ENCODE results near the gene CHP1. TPM values are rescaled to one million over a fixed set of nuclear protein-coding genes. Genes with fewer than 3 reads are reported as not detected.

The CHP1 gene
- total RNA-seq, 4 donors from 2014 or later, result 115 to 241 (median 160) TPM

DNA sequence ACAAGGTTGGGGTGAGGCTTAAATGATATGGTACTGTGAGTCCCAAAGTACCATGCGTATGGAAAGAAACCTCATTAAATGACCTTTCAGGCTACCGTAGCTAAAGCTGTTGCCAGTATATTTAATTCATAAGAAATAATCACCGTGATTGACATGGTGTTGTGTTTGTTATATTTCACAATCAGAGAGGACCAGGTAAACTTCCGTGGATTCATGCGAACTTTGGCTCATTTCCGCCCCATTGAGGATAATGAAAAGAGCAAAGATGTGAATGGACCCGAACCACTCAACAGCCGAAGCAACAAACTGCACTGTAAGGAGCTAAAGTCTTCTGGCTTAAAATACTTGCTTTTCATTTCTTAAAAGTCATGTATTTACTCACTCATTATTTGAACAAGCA is 31.5 kb downstream of the CHP1 start:
- H3K4me3 ChIP-seq, result no peak overlapping the region
- intact Hi-C loops (cut with DNase I), result no loop called here
- H3K27ac ChIP-seq, result peak overlapping the region in 1 of 4 donors; percentile 60
- peaks cover 0 to 89% (median 9%) of the 10 kb centered on the region in 3 donors for H3K36me3 ChIP-seq
- no peaks in the 10 kb centered on the region for H3K9me3 ChIP-seq
- H3K27me3 ChIP-seq, result no peaks in the 10 kb centered on the region
- WGBS, 2 donors, result 90 to 94% methylated on average over 8 of the region's 8 CpGs
- no peak for TF ChIP-seq POLR2A (IDR thresholded peaks at IDR 0.05)
- TF ChIP-seq, protein P1, sequence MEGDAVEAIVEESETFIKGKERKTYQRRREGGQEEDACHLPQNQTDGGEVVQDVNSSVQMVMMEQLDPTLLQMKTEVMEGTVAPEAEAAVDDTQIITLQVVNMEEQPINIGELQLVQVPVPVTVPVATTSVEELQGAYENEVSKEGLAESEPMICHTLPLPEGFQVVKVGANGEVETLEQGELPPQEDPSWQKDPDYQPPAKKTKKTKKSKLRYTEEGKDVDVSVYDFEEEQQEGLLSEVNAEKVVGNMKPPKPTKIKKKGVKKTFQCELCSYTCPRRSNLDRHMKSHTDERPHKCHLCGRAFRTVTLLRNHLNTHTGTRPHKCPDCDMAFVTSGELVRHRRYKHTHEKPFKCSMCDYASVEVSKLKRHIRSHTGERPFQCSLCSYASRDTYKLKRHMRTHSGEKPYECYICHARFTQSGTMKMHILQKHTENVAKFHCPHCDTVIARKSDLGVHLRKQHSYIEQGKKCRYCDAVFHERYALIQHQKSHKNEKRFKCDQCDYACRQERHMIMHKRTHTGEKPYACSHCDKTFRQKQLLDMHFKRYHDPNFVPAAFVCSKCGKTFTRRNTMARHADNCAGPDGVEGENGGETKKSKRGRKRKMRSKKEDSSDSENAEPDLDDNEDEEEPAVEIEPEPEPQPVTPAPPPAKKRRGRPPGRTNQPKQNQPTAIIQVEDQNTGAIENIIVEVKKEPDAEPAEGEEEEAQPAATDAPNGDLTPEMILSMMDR (IDR thresholded peaks at IDR 0.05), result no peak
- no peak for DNase-seq
- H3K4me1 ChIP-seq, result peaks cover 0 to 19% (median 0%) of the 10 kb centered on the region in 3 donors

DNA sequence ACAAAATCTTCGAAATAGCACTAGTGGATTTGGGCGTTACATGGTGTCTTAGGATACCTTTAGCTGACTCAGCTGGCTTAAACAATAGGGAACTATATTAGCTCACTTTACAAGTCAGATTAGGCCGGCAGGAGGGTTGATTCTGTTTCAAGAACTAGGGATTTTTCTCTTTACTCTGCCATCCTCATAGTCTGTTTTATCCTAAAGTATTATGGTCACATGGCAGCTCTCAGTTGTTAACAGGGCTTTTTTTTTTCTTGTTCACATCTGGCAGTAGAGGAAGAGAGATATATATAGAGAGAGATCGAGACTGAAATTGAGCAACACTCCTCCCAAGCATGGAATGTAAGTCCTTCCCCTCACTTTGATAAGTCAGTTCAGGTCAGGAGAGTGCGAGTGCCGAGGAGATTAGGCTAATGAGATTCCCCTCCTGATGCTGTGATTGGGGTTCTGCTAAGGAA is 32.9 kb downstream of the CHP1 start:
- H3K4me3 ChIP-seq, result no peak overlapping the region
- DNase-seq, result no peak
- H3K27me3 ChIP-seq, result no peaks in the 10 kb centered on the region
- no peaks in the 10 kb centered on the region for H3K9me3 ChIP-seq
- 65 to 67% methylated on average over 6 of the region's 6 CpGs for whole genome bisulfite sequencing, 2 donors
- H3K4me1 ChIP-seq, result peaks cover 0 to 19% (median 0%) of the 10 kb centered on the region in 3 donors
- intact Hi-C loops (cut with DNase I), result no loop called here
- TF ChIP-seq, protein P1 (IDR thresholded peaks at IDR 0.05), result no peak
- TF ChIP-seq POLR2A (IDR thresholded peaks at IDR 0.05), result no peak
- peak overlapping the region in 3 of 4 donors; percentile 53 to 71 (median 60) for H3K27ac ChIP-seq
- H3K36me3 ChIP-seq, result peaks cover 0 to 96% (median 9%) of the 10 kb centered on the region in 3 donors

DNA sequence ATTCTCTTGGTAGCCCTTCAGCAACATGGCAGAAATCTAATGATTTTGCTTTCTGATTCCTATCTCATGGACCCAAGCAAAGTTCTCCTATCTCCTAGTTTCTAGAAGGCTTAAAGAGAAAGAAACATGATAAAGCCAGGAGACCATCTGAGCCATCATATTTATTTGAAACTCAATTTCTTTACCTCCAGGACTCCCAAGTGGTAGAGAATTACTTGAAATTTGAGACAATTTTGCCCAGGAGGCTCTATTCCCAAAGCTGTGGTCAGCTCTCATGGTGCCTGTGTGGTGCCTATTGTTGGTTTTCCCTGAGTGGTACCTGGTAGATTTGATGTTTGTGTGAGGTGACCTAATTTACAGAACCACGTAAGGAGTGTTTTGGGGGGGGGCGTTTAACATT is 38.8 kb downstream of the CHP1 start:
- no peaks in the 10 kb centered on the region for H3K4me1 ChIP-seq
- DNase-seq, result no peak
- H3K36me3 ChIP-seq, result peaks cover 0 to 96% (median 0%) of the 10 kb centered on the region in 3 donors
- no peak overlapping the region for H3K4me3 ChIP-seq
- H3K27ac ChIP-seq, result no peak overlapping the region
- TF ChIP-seq, protein P1 (IDR thresholded peaks at IDR 0.05), result no peak
- TF ChIP-seq POLR2A (IDR thresholded peaks at IDR 0.05), result no peak
- no peaks in the 10 kb centered on the region for H3K27me3 ChIP-seq
- WGBS, 2 donors, result 89 to 95% methylated on average over 2 of the region's 2 CpGs
- no peaks in the 10 kb centered on the region for H3K9me3 ChIP-seq
- intact Hi-C loops (cut with DNase I), result no loop called here

DNA sequence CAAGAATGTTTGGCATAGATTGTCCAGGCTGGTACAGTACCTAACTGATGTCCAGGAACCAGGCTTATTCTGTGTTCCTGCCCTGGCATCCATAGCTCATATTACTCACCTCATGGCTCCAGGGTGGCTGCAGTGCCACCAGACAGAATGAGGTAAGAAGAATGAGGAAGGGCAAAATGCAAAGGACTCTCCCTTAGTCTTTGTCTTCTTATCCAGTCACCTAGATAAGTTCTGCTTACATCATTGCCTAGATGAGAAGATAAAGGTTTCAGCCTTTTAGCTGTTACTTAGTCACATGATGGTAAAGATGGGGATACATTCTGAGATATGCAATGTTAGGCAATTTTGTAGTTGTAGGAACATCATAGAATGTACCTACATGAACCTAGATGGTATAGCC is 45.8 kb downstream of the CHP1 start:
- DNase-seq, result no peak
- H3K27ac ChIP-seq, result no peak overlapping the region
- no peaks in the 10 kb centered on the region for H3K9me3 ChIP-seq
- H3K27me3 ChIP-seq, result no peaks in the 10 kb centered on the region
- intact Hi-C loops (cut with DNase I), result no loop called here
- TF ChIP-seq POLR2A (IDR thresholded peaks at IDR 0.05), result no peak
- TF ChIP-seq, protein P1 (IDR thresholded peaks at IDR 0.05), result no peak
- no peaks in the 10 kb centered on the region for H3K4me1 ChIP-seq
- peaks cover 0 to 90% (median 11%) of the 10 kb centered on the region in 3 donors for H3K36me3 ChIP-seq
- H3K4me3 ChIP-seq, result no peak overlapping the region

DNA sequence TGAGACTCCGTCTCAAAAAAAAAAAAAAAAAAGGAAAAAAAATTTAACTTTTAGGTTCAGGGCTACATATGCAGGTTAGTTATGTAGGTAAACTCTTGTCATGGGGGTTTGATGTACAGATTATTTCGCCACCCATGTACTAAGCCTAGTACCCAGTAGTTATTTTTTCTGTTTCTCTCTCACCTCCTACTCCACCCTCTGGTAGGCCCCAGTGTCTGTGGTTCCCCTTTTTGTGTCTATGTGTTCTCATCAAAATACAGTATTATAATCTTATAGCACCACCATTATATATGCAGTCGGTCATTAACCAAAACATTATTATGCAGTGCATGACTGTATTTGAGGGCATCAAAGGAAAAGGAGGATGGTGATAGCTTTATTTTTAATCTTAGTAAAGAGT is 47.3 kb downstream of the CHP1 start:
- Histone ChIP-seq H3K36me3 (peaks cover 0 to 75% (median 11%) of the 10 kb centered on the region in 3 donors), H3K9me3 (no peaks in the 10 kb centered on the region), H3K4me3 (no peak overlapping the region), H3K27ac (no peak overlapping the region), H3K4me1 (peaks cover 0 to 6% (median 4%) of the 10 kb centered on the region in 3 donors), H3K27me3 (no peaks in the 10 kb centered on the region)
- DNase-seq, result no peak
- intact Hi-C loops (cut with DNase I), result no loop called here
- WGBS, 2 donors, result 84 to 96% methylated on average over 3 of the region's 3 CpGs
- TF ChIP-seq, protein P1 (IDR thresholded peaks at IDR 0.05), result no peak
- no peak for TF ChIP-seq POLR2A (IDR thresholded peaks at IDR 0.05)

All from esophagus squamous epithelium (tissue), 5 donors.